ENCODE results near the gene KHNYN.
"Not testable (repeated sequence)": the region's sequence is repeated elsewhere in the genome, so short reads cannot be mapped to it uniquely, and the experiment has no call there.

The KHNYN gene

DNA sequence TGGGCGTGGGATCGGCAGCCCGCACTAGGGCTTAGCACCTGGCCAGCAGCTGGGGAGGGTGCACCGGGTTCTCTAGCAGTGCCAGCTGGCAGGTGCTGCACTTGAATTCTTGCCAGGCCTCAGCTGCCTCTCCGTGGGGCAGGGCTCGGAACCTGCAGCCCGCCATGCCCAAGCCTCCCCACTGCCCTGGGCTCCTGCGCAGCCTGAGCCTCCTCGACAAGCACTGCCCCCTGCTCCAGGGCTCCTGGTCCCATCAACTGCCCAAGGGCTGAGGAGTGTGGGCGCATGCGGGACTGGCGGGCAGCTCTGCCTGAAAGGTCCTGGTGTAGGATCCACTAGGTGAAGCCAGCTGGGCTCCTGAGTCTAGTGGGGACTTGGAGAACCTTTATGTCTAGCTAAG, 43.5 kb downstream of the KHNYN start:
- DNase-seq (ENCODE audit: low read depth) = no peak

- no peak for DNase-seq (ENCODE audit: low read depth)
Measured at GRCh38 chr14:24475261-24475660, 45.5 kb downstream of the KHNYN start.

GRCh38 chr14:24479999-24480398, 50.2 kb downstream of the KHNYN start:
- not testable (repeated sequence) for DNase-seq (ENCODE audit: low read depth)

GRCh38 chr14:24481622-24482324, 52.0 kb downstream of the KHNYN start:
- DNase-seq (ENCODE audit: low read depth) = peak; percentile 27

DNA sequence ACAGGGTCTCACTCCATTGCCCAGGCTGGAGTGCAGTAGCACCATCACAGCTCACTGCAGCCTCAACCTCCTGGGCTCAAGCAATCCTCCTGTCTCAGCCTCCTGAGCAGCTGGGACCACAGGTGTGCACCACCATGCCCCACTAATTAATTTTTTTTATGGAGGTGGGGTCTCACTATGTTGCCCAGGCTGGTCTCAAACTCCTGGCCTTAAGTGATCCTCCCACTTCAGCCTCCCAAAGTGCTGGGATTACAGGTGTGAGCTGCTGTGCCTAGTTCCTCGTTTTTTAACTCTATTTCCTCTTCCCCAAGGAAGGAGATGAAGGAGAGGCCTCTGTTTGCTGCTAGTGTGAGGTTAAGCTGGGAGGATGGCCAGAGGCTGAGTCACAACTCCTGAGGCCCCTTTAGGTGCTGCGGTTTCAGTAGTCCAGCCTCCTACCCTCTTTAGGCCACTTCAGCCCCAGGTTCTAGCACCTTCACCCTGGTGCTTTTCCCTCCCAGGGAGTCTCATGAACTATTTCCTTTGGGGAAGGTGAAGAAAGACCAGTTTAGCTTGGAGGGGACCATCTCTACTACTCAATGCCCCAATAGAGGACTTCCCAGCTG, 53.0 kb downstream of the KHNYN start:
- peak; percentile 71 for DNase-seq (ENCODE audit: low read depth)

- DNase-seq (ENCODE audit: low read depth) = peak; percentile 54
Measured at GRCh38 chr14:24483604-24484252, 54.0 kb downstream of the KHNYN start.

Measured in amniotic epithelial cell (primary cell).